Activated naive CD4-positive, alpha-beta T cell treated with anti-CD3 and anti-CD28 coated beads for 36 hours (primary cell): ENCODE data around the gene NPTN. TPM values are rescaled to one million over a fixed set of nuclear protein-coding genes. Genes with fewer than 3 reads are reported as not detected.

Experiments
- CTCF ChIA-PET: fragments of 350-600 bp; sonication (Branson Sonifier 250); formaldehyde crosslinking; loops from one replicate; lab custom pipeline; 2021; ENCODE audit warnings: antibody characterized with exemption; lab: Charles Lee
- DNase-seq: peaks from one replicate; pipeline ENCODE4 v3.0.0-alpha.2; 2020
- H3K27ac Mint-ChIP-seq: one replicate; pipeline ENCODE4 v1.8.0; 2021; ENCODE audit warnings: mild to moderate bottlenecking, mixed read lengths
- H3K27me3 Mint-ChIP-seq: one replicate; pipeline ENCODE4 v1.8.0; 2021; ENCODE audit warnings: low read depth, mixed read lengths
- H3K36me3 Mint-ChIP-seq: one replicate; pipeline ENCODE4 v1.8.0; 2021; ENCODE audit warnings: low read depth, mixed read lengths
- H3K4me1 Mint-ChIP-seq: one replicate; pipeline ENCODE4 v1.8.0; 2021; ENCODE audit warnings: low read depth, mixed read lengths
- H3K4me3 Mint-ChIP-seq: one replicate; pipeline ENCODE4 v1.8.0; 2021; ENCODE audit warnings: mild to moderate bottlenecking, moderate library complexity, mixed read lengths
- H3K9me3 Mint-ChIP-seq: one replicate; pipeline ENCODE4 v1.8.0; 2021; ENCODE audit warnings: mixed read lengths
- intact Hi-C: fragments of 100-400 bp; cut with micrococcal nuclease; formaldehyde crosslinking; loops from one replicate; pipeline ENCODE4 v1.15.1; 2023
- total RNA-seq, 2 experiments: library from RNA; stranded (reverse); gene quantifications; one replicate each; pipeline ENCODE4 v1.2.3, GENCODE V29; 2021

NPTN gene
- total RNA-seq, 2 experiments from 2014 or later: 20.8 to 22.8 TPM

DNA sequence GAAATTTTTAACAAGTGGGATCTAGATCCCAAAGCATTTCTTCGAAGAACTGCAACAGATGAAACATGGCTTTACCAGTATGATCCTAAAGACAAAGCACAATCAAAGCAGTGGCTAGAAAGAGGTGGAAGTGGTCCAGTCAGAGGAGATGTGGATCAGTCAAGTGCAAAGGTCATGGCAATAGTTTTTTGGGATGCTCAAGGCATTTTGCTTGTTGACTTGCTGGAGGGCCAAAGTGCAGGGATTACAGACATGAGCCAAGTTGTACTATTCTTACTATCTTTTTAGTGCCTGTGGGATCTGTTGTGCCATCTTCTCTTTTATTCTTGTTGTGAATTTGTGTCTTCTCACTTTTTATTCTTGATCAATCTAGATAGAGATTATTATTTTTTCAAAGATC, 108.3 kb downstream of the NPTN start:
- Mint-ChIP-seq H3K36me3 (no peaks in the 10 kb centered on the region), H3K4me1 (no peaks in the 10 kb centered on the region), H3K27ac (no peak overlapping the region), H3K9me3 (no peaks in the 10 kb centered on the region), H3K27me3 (no peaks in the 10 kb centered on the region), H3K4me3 (no peak overlapping the region)
- CTCF ChIA-PET: interaction anchor here (0.6 kb wide), 1 partner anchor 54 kb away, joined by 3 read pairs; no protein-coding TSS in a partner anchor
- DNase-seq: no peak
- intact Hi-C loops: no loop called here

DNA sequence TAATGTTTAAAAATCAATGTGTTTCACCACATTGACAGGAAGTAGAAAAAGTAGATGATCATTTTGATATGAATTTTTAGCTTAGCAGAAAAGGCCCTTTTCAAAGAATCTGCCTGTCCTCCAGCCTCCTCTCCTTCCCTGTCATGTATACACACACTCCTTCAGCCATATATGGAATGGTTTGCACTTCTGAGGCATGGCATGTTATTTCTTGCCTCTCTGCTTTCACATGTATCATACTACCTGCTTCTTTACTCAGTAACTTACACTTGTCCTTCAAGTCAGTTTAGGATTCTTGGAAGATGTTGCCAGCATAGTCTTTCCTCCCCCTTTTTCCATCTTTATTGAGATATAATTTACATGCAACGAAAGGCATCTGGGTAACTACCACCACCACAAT, 111.2 kb downstream of the NPTN start:
- CTCF ChIA-PET: no interaction called here
- Mint-ChIP-seq H3K36me3 (no peaks in the 10 kb centered on the region), H3K27ac (no peak overlapping the region), H3K4me1 (no peaks in the 10 kb centered on the region), H3K27me3 (no peaks in the 10 kb centered on the region), H3K9me3 (no peaks in the 10 kb centered on the region), H3K4me3 (no peak overlapping the region)
- no peak for DNase-seq
- intact Hi-C loops: no loop called here

DNA sequence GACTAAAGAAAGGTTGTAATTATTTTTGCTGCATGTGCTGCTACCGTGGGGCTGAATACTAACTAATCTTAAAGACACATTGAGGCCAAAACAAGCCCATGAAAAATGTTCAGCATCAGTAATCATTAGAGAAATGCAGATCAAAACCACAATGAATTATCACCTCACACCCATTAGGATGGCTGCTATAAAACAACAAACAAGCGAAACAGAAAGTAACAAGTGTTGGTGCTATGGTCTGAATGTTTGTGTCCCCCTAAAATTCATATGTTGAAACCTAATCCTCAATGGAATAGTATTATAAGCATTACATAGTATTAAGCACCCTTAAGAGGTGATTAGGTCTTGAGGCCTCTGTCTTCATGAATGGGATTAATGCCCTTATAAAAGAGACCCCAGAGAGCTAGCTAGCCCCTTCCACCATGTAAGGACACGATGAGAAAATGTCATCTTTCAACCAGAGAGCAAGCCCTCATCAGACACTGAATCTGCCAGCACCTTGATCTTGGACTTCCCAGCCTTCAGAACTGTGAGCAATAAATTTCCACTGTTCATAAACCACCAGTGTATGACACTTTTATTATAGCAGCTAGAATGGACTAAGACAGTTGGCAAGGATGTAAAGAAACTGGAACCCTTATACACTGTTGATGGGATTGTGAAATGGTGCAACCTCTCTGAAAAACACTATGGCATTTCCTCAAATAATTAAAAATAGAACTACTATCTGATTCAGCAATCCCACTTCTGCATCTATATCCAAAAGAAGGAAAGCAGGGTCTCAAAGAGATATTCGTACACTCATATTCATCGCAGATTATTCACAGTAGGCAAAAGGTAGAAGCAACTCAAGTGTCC, 114.1 kb downstream of the NPTN start:
- Mint-ChIP-seq H3K27me3 (no peaks in the 10 kb centered on the region), H3K4me3 (no peak overlapping the region), H3K36me3 (peaks cover 1% of the 10 kb centered on the region), H3K27ac (no peak overlapping the region), H3K4me1 (no peaks in the 10 kb centered on the region), H3K9me3 (no peaks in the 10 kb centered on the region)
- intact Hi-C loops: no loop called here
- DNase-seq: no peak
- CTCF ChIA-PET: no interaction called here

DNA sequence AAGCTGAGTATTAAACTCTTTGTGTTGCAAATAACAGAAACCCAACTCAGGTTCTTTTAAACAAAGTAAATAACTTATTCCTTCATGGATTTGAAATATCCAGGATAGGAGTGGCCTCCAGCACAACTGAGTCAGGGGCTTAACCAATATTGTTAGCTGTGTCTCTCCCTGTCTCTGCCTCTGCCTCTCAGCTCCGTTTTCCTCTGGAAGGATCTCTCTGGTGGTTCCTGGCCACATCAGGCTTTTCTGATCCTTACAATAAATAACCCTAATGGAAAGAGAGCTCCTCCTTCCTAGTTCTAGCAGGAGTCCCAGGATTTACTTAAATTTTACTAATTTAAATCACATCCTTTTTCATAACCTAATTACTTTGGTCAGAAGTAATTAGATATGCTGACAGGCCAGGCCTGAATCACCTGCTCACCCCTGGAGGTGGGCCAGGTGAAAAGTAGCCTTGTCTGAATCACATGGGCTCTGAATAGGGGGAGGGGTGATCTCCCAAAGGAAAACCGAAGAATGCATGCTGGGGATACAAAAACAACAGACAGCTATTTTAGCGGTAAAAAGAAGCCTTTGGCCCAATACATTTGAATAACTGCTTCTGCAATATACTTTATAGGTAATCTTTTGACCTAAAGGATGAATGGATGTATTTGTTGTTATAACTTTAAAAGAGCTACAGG, 114.9 kb downstream of the NPTN start:
- no peak overlapping the region for H3K27ac Mint-ChIP-seq
- H3K27me3 Mint-ChIP-seq: no peaks in the 10 kb centered on the region
- DNase-seq: no peak
- H3K4me3 Mint-ChIP-seq: no peak overlapping the region
- CTCF ChIA-PET: no interaction called here
- no peaks in the 10 kb centered on the region for H3K9me3 Mint-ChIP-seq
- intact Hi-C loops: no loop called here
- H3K36me3 Mint-ChIP-seq: peaks cover 1% of the 10 kb centered on the region
- no peaks in the 10 kb centered on the region for H3K4me1 Mint-ChIP-seq

DNA sequence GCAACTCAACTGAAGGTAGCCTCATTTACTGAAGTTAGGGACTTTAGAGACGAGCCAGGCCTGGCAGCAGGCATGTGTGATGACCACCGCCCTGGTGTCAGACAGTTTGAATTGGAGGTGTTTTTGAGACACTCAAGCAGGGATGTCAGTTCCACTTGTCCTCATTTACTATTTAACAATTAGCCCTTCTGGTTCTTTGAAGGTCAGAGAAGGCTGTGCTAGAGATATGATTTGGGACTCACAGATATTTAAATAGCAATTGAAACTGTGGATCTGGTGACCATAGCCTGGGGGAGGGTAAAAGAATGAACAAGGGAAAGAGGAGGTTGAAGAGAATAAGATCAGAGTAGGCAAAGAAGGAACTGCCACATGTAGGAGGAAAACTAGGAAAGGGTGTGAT, 115.6 kb downstream of the NPTN start:
- intact Hi-C loops: no loop called here
- peaks cover 1% of the 10 kb centered on the region for H3K36me3 Mint-ChIP-seq
- no peaks in the 10 kb centered on the region for H3K4me1 Mint-ChIP-seq
- no peak overlapping the region for H3K4me3 Mint-ChIP-seq
- H3K9me3 Mint-ChIP-seq: no peaks in the 10 kb centered on the region
- CTCF ChIA-PET: no interaction called here
- no peak overlapping the region for H3K27ac Mint-ChIP-seq
- DNase-seq: no peak
- no peaks in the 10 kb centered on the region for H3K27me3 Mint-ChIP-seq

DNA sequence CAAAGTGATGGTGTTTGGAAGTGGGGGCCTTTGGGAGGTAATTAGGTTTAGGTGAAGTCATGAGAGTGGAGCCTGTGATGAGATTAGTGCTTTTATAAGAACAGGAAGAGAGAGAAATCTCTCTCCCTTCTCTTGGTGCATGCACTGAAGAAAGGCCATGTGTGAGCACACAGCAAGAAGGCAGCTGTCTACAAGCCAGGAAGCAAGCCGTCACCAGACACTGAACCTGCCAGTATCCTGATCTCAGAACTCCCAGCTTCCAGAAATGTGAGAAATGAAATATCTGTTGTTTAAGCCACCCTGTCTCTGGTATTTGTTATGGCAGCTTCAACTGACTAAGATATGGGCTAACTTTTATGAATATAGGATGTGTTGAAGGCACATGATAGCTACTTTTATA, 117.7 kb downstream of the NPTN start:
- intact Hi-C loops: no loop called here
- DNase-seq: no peak
- no peaks in the 10 kb centered on the region for H3K9me3 Mint-ChIP-seq
- peaks cover 1% of the 10 kb centered on the region for H3K36me3 Mint-ChIP-seq
- H3K4me1 Mint-ChIP-seq: no peaks in the 10 kb centered on the region
- H3K27me3 Mint-ChIP-seq: no peaks in the 10 kb centered on the region
- H3K4me3 Mint-ChIP-seq: no peak overlapping the region
- H3K27ac Mint-ChIP-seq: no peak overlapping the region
- CTCF ChIA-PET: no interaction called here

Other genes with a start within 250 kb of the NPTN start
- gene REC114, start 190.2 kb downstream of the NPTN start, total RNA-seq: not detected
- 1 to 10 TPM; 1.2 to 1.3 TPM for gene CD276, start 51.0 kb upstream of the NPTN start, total RNA-seq
- gene INSYN1, start 120.0 kb upstream of the NPTN start, total RNA-seq: not detected
- not detected for gene TBC1D21, start 240.2 kb upstream of the NPTN start, total RNA-seq